Kidney epithelial cell (primary cell): ENCODE measurements around the gene IRF2. TPM values are rescaled to one million over a fixed set of nuclear protein-coding genes. Genes with fewer than 3 reads are reported as not detected.

Experiments used
- DNase-seq: peaks from one replicate; pipeline ENCODE4 v3.0.0-alpha.2; 2010; ENCODE audit warnings: low read depth
- H3K27me3 ChIP-seq: 2 replicates; pipeline ENCODE4 v1.6.0; 2011; ENCODE audit warnings: low read length; ENCODE audit not compliant: control insufficient read depth, insufficient read depth
- H3K36me3 ChIP-seq: 2 replicates; pipeline ENCODE4 v1.5.1; 2011; ENCODE audit warnings: low read length; ENCODE audit not compliant: control insufficient read depth, insufficient read depth
- H3K4me3 ChIP-seq: 2 replicates; pipeline ENCODE4 v1.5.1; 2011; ENCODE audit warnings: low read depth, mild to moderate bottlenecking, control low read depth, low read length
- total RNA-seq: library from RNA; depleted of rRNA; stranded (reverse); fragments of >200 nt; gene quantifications from 2 replicates; pipeline ENCODE4 v1.2.3, GENCODE V29; 2015
- TF ChIP-seq, protein P1 (sequence below): IDR thresholded peaks from 2 replicates; pipeline ENCODE4 v1.5.1; 2011; ENCODE audit warnings: mild to moderate bottlenecking, moderate library complexity, low read length, control low read depth, inconsistent platforms; ENCODE audit not compliant: insufficient read depth, poor library complexity, severe bottlenecking

Gene IRF2
- total RNA-seq, 1 donor from 2014 or later: 30.4 TPM

DNA sequence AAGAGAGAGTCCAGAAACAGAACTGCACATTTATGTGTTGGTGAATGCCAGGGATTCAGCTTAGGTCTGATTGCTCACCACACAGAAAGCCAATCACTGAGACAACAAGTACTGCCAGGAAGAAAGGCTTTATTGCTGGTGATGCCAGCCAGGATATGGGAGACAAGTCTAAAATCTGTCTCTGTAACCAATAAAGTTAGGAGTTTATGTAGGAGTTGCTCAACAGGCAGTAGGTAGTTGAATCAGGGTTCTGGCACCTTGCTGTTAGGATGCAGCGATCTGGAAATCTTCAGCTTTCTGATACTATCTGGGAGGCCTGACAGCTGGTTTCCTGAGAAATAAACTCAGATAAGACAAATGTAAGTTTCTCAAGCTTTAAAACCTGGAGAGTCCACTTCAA lies 136.4 kb downstream of the IRF2 start:
- no peak for DNase-seq
- Histone ChIP-seq H3K27me3 (no peaks in the 10 kb centered on the region), H3K36me3 (no peaks in the 10 kb centered on the region), H3K4me3 (no peak overlapping the region)
- TF ChIP-seq, protein P1, sequence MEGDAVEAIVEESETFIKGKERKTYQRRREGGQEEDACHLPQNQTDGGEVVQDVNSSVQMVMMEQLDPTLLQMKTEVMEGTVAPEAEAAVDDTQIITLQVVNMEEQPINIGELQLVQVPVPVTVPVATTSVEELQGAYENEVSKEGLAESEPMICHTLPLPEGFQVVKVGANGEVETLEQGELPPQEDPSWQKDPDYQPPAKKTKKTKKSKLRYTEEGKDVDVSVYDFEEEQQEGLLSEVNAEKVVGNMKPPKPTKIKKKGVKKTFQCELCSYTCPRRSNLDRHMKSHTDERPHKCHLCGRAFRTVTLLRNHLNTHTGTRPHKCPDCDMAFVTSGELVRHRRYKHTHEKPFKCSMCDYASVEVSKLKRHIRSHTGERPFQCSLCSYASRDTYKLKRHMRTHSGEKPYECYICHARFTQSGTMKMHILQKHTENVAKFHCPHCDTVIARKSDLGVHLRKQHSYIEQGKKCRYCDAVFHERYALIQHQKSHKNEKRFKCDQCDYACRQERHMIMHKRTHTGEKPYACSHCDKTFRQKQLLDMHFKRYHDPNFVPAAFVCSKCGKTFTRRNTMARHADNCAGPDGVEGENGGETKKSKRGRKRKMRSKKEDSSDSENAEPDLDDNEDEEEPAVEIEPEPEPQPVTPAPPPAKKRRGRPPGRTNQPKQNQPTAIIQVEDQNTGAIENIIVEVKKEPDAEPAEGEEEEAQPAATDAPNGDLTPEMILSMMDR: no peak

Other genes starting within 250 kb of the IRF2 start
- 42.9 and 51.0 TPM in 2 replicates for gene CASP3, start 174.9 kb upstream of the IRF2 start, total RNA-seq
- gene PRIMPOL, start 175.2 kb upstream of the IRF2 start, total RNA-seq: 9.0 and 12.3 TPM in 2 replicates